GM12873 (cell line): ENCODE measurements around the gene COMMD10.

ENCODE experiments used
- TF ChIP-seq, protein P1 (sequence below): IDR thresholded peaks from 2 replicates; pipeline ENCODE4 v1.5.1; 2012; ENCODE audit warnings: low read depth, mild to moderate bottlenecking, moderate library complexity, low read length, control low read depth; ENCODE audit not compliant: insufficient read depth; ENCODE audit errors: missing control alignments

COMMD10 gene

DNA sequence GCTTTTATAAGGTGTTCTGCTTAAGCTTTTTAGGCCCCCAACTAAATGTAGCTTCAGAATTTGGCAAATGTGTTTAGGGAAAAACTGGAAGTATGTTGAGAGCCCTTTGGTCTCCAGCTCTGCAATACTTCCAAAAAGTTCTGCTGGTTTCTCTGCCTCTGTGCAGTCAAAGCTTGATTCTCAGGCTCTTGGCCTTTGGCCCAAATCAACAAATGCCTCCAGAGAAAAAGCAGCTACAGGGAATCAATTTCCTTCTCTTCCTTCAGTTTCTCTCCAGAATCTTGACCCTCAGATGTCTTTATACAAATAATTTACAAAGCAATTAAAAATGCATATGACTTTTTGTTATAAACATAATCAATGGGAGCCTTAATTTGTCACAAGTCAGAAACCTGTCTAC is 235.7 kb downstream of the COMMD10 start:
- TF ChIP-seq, protein P1, sequence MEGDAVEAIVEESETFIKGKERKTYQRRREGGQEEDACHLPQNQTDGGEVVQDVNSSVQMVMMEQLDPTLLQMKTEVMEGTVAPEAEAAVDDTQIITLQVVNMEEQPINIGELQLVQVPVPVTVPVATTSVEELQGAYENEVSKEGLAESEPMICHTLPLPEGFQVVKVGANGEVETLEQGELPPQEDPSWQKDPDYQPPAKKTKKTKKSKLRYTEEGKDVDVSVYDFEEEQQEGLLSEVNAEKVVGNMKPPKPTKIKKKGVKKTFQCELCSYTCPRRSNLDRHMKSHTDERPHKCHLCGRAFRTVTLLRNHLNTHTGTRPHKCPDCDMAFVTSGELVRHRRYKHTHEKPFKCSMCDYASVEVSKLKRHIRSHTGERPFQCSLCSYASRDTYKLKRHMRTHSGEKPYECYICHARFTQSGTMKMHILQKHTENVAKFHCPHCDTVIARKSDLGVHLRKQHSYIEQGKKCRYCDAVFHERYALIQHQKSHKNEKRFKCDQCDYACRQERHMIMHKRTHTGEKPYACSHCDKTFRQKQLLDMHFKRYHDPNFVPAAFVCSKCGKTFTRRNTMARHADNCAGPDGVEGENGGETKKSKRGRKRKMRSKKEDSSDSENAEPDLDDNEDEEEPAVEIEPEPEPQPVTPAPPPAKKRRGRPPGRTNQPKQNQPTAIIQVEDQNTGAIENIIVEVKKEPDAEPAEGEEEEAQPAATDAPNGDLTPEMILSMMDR = no peak

DNA sequence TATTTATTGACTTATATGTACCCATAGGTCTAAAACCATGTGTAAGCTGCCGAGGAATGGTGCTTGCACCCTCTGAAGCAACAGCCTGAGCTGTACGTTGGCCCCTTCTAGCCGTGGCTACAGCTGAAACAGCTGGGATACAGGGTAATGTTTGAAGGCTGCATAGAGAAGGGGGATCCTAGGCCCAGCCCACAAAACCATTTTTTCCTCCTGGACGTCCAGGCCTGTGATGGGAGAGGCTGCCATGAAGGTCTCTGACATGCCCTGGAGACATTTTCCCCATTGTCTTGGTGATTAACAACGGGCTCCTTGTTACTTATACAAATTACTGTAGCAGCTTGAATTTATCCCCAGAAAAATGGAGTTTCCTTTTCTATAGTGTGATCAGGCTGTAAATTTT is 244.7 kb downstream of the COMMD10 start:
- TF ChIP-seq, protein P1 = no peak

DNA sequence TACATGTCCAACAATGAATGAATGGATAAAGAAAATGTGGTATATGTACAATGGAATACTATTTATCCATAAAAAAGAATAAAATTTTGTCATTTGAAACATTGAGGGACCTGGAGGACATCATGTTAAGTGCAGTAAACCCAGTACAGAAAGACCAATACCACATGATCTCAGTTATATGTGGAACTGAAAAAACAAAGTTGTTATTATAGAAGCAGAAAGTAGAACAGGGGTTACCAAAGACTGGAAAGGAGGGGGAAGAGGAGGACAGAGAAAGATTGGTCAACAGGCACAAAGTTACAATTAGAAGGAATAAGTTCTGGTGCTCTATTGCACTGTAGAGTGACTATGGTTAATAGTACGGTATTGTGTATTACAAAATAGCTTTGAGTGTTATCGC is 256.0 kb downstream of the COMMD10 start:
- TF ChIP-seq, protein P1 = no peak
